HepG2 (cell line): ENCODE data around the gene ARHGAP26. TPM values are rescaled to one million over a fixed set of nuclear protein-coding genes. Genes with fewer than 3 reads are reported as not detected.

ENCODE experiments used
- ATAC-seq: fragments of 200-7000 bp; cut with Tn5 transposase; 3 replicates; pipeline ENCODE4 v1.9.1; 2020; ENCODE audit warnings: mild to moderate bottlenecking, moderate library complexity
- BruUV-seq: library from RNA; stranded (reverse); fragments of 400-500 nt; replicated peaks from 2 replicates; lab custom pipeline; 2021; lab: Mats Ljungman, UMichigan
- CTCF ChIA-PET: fragments of 300-600 bp; formaldehyde crosslinking; extraction: SDS; loops from one replicate; lab custom pipeline; 2021; ENCODE audit warnings: low total read pairs, inconsistent platforms, low intra/inter-chr PET ratio; lab: Yijun Ruan, JAX
- POLR2A ChIA-PET: fragments of 350-600 bp; sonication (Branson Sonifier 250); formaldehyde crosslinking; loops from one replicate; lab custom pipeline; 2020; ENCODE audit warnings: antibody characterized with exemption, inconsistent platforms; lab: Yijun Ruan, JAX
- DNase-seq: peaks from one replicate; pipeline ENCODE4 v3.0.0-alpha.2; 2015; ENCODE audit warnings: low spot score
- FAIRE-seq: peaks from 3 replicates; lab custom pipeline; 2011; peaks lifted over from hg19 to GRCh38; lab: Jason Lieb, UNC
- H2AFZ ChIP-seq: one replicate; pipeline ENCODE4 v1.6.1; 2011; ENCODE audit warnings: low read length, inconsistent platforms
- H3K27ac ChIP-seq: fragments of 300-600 bp; 3 replicates; pipeline ENCODE4 v1.8.0; 2011; ENCODE audit warnings: mixed run types, mild to moderate bottlenecking, mixed read lengths, low read length, inconsistent platforms; ENCODE audit not compliant: insufficient read depth; ENCODE audit errors: extremely low read length
- H3K27me3 ChIP-seq, 2 experiments: fragments of 200-600 bp in 1 of 2; 2 replicates in 1 of 2; 3 replicates in 1 of 2; pipeline versions ENCODE4 v1.6.0 to v1.8.0; 2011; ENCODE audit warnings: low read length in 2 of 2, mild to moderate bottlenecking in 2 of 2, moderate library complexity in 2 of 2, inconsistent platforms in 1 of 2; ENCODE audit not compliant: insufficient read depth in 2 of 2, control insufficient read depth in 1 of 2
- H3K36me3 ChIP-seq, 2 experiments: fragments of 200-600 bp in 1 of 2; replicated peaks in 1 of 2; 2 replicates in 1 of 2; 3 replicates in 1 of 2; pipeline versions ENCODE4 v1.5.1 to v1.8.0; 2011; ENCODE audit warnings: low read length in 2 of 2, inconsistent platforms in 1 of 2; ENCODE audit not compliant: insufficient read depth in 2 of 2, control insufficient read depth in 1 of 2
- H3K4me1 ChIP-seq: 2 replicates; pipeline ENCODE4 v1.5.1; 2012; ENCODE audit warnings: low read length, inconsistent platforms; ENCODE audit not compliant: insufficient read depth
- H3K4me2 ChIP-seq: 2 replicates; pipeline ENCODE4 v1.6.0; 2011; ENCODE audit warnings: low read depth, low read length, inconsistent platforms
- H3K4me3 ChIP-seq, 3 experiments: fragments of 200-600 bp in 1 of 3; sonication (generic), shearing (Covaris generic) in 1 of 3; replicated peaks in 1 of 3; 2 replicates each; pipeline ENCODE4 v1.5.1; 2011 to 2016; ENCODE audit warnings: low read length in 3 of 3, inconsistent platforms in 2 of 3, low read depth in 2 of 3, mild to moderate bottlenecking in 2 of 3, control low read depth in 1 of 3, mixed read lengths in 1 of 3; ENCODE audit not compliant: insufficient read depth in 1 of 3
- H3K79me2 ChIP-seq: one replicate; pipeline ENCODE4 v1.6.1; 2011; ENCODE audit warnings: low read length, inconsistent platforms; ENCODE audit not compliant: insufficient read depth
- H3K9ac ChIP-seq: 2 replicates; pipeline ENCODE4 v1.6.0; 2011; ENCODE audit warnings: mild to moderate bottlenecking, low read depth, low read length, inconsistent platforms; ENCODE audit not compliant: insufficient read depth
- H3K9me3 ChIP-seq: 2 replicates; pipeline ENCODE4 v1.5.1; 2012; ENCODE audit warnings: mild to moderate bottlenecking, low read length
- H4K20me1 ChIP-seq: 2 replicates; pipeline ENCODE4 v1.6.0; 2011; ENCODE audit warnings: inconsistent platforms, mild to moderate bottlenecking, low read length, moderate library complexity; ENCODE audit not compliant: insufficient read depth
- ATM ChIP-seq: fragments of 450-650 bp; IDR thresholded peaks from 2 replicates; pipeline ENCODE4 v1.7.1; 2017; ENCODE audit warnings: mild to moderate bottlenecking, borderline replicate concordance
- BORCS8-MEF2B ChIP-seq: sonication (generic); formaldehyde crosslinking; IDR thresholded peaks from 2 replicates; pipeline ENCODE4 v1.8.0; 2022; ENCODE audit warnings: mild to moderate bottlenecking, missing genetic modification reagents
- E2F5 ChIP-seq: sonication (generic); formaldehyde crosslinking; conservative IDR thresholded peaks from 2 replicates; pipeline ENCODE4 v1.4.0; 2020; ENCODE audit warnings: missing genetic modification reagents
- HMGXB3 ChIP-seq: sonication (generic); formaldehyde crosslinking; IDR thresholded peaks from 2 replicates; pipeline ENCODE4 v1.4.0; 2020; ENCODE audit warnings: missing genetic modification reagents, borderline replicate concordance
- IKZF5 ChIP-seq: IDR thresholded peaks from 2 replicates; pipeline ENCODE4 v1.6.1; 2018; ENCODE audit warnings: missing genetic modification reagents, mild to moderate bottlenecking, missing compliant biosample characterization
- NFIB ChIP-seq: sonication (generic); formaldehyde crosslinking; IDR thresholded peaks from 2 replicates; pipeline ENCODE4 v1.9.0; 2021; ENCODE audit warnings: missing genetic modification reagents, mild to moderate bottlenecking, borderline replicate concordance
- PATZ1 ChIP-seq: sonication (generic); formaldehyde crosslinking; IDR thresholded peaks from 2 replicates; pipeline ENCODE4 v1.4.0; 2020; ENCODE audit warnings: missing genetic modification reagents
- POLR2AphosphoS2 ChIP-seq: IDR thresholded peaks from 2 replicates; pipeline ENCODE4 v1.6.1; 2011; ENCODE audit warnings: low read depth, low read length, improper control_type of control experiment
- SALL2 ChIP-seq: sonication (generic); formaldehyde crosslinking; IDR thresholded peaks from 2 replicates; pipeline ENCODE4 v1.8.1; 2023; ENCODE audit warnings: mild to moderate bottlenecking, missing genetic modification reagents, inconsistent platforms
- ZBTB8A ChIP-seq: sonication (generic); formaldehyde crosslinking; IDR thresholded peaks from 2 replicates; pipeline ENCODE4 v1.4.0; 2020; ENCODE audit warnings: mild to moderate bottlenecking, low read depth, missing genetic modification reagents, borderline replicate concordance
- ZNF331 ChIP-seq: sonication (generic); formaldehyde crosslinking; IDR thresholded peaks from 2 replicates; pipeline ENCODE4 v1.4.0; 2020; ENCODE audit warnings: missing genetic modification reagents
- ZNF776 ChIP-seq: sonication (generic); formaldehyde crosslinking; IDR thresholded peaks from 2 replicates; pipeline ENCODE4 v1.4.0; 2020; ENCODE audit warnings: mild to moderate bottlenecking, missing genetic modification reagents
- WGBS: methylation state at CpG from one replicate; pipeline ENCODE4 v1.1.6; 2017; ENCODE audit warnings: low lambda C conversion rate; 5-methylcytosine and 5-hydroxymethylcytosine counted together
- in situ Hi-C: cut with HindIII; loops from 2 replicates; pipeline ENCODE4 v1.10.0; 2017; ENCODE audit warnings: low pct_unique_long_range_greater_than_20kb; ENCODE audit not compliant: extremely low pct_ligation_motif_present
- intact Hi-C: fragments of 100-400 bp; cut with micrococcal nuclease; formaldehyde crosslinking; loops from one replicate; pipeline ENCODE4 v1.10.0; 2022; ENCODE audit not compliant: unreplicated experiment
- polyA plus RNA-seq, 8 experiments: library from polyadenylated mRNA; depleted of rRNA in 3 of 8; stranded (reverse) in 7 of 8; unstranded in 1 of 8; fragments of >200 nt; fragmentation: Illumina TruSeq in 4 of 8; extraction: Trizol in 4 of 8; gene quantifications; 2 replicates each; pipeline versions ENCODE4 v1.2.1 to v1.2.3, GENCODE V29; 2011 to 2016; ENCODE audit warnings: low read depth in 4 of 8, missing spikeins in 1 of 8, mixed read lengths in 1 of 8; ENCODE audit not compliant: insufficient read depth in 1 of 8
- total RNA-seq, 5 experiments: library from RNA; depleted of rRNA; stranded (reverse); fragments of >200 nt; fragmentation: Illumina TruSeq; extraction: Trizol; gene quantifications; 2 replicates each; pipeline ENCODE4 v1.2.3, GENCODE V29; 2016; ENCODE audit warnings: low read depth in 1 of 5

Gene ARHGAP26
- total and polyA plus RNA-seq, 2 of the 13 experiments (the other 11 are each of a cell fraction or from before 2014, with no cell fraction given), result 9.6 to 18.2 TPM

GRCh38 chr5:142926549-142926948 is 156.4 kb downstream of the ARHGAP26 start:
- no peak for FAIRE-seq
- Histone ChIP-seq H3K4me2 (no peak overlapping the region), H3K79me2 (no peaks in the 10 kb centered on the region), H3K36me3 (peaks cover 1 to 8% of the 10 kb centered on the region in 2 experiments; a peak in 3 of 5 replicates), H3K9me3 (no peaks in the 10 kb centered on the region), H3K27ac (no peak overlapping the region), H4K20me1 (no peaks in the 10 kb centered on the region), H3K27me3 (no peaks in the 10 kb centered on the region), H3K4me3 (no peak overlapping the region), H3K9ac (no peak overlapping the region), H3K4me1 (peaks cover 39% of the 10 kb centered on the region), H2AFZ (no peak overlapping the region)
- DNase-seq, result no peak
- no TSS peak for BruUV-seq
- ATAC-seq, result no peak
- in situ Hi-C loops (no loop called here), intact Hi-C loops (loop anchor here (10.0 kb wide), 1 partner anchor 758 kb away; no protein-coding TSS in a partner anchor)
- ChIA-PET POLR2A (no interaction called here), CTCF (no interaction called here)
- 97% methylated on average over 4 of the region's 4 CpGs for WGBS
- TF ChIP-seq POLR2AphosphoS2, result no peak
- TF ChIP-seq E2F5 (CRISPR knock-in tag), result no peak
- no peak for TF ChIP-seq HMGXB3 (CRISPR knock-in tag)
- no peak for TF ChIP-seq PATZ1 (CRISPR knock-in tag)
- no peak for TF ChIP-seq IKZF5
- no peak for TF ChIP-seq NFIB (CRISPR knock-in tag)
- TF ChIP-seq ZBTB8A (CRISPR knock-in tag), result no peak
- no peak for TF ChIP-seq ZNF331 (CRISPR knock-in tag)
- TF ChIP-seq ATM, result no peak
- TF ChIP-seq ZNF776 (CRISPR knock-in tag), result no peak
- TF ChIP-seq BORCS8-MEF2B (CRISPR knock-in tag), result no peak
- no peak for TF ChIP-seq SALL2 (CRISPR knock-in tag)
